HepG2 (cell line): ENCODE data around the gene ZNF814. TPM values are rescaled to one million over a fixed set of nuclear protein-coding genes. Genes with fewer than 3 reads are reported as not detected.
A peak's percentile ranks its signal among the peaks of the same experiment; 100 is the strongest.

Experiments used
- KLF9 ChIP-seq: IDR thresholded peaks from 2 replicates; pipeline ENCODE4 v1.6.1; 2016; ENCODE audit warnings: low read depth
- NFKB2 ChIP-seq: sonication (generic); formaldehyde crosslinking; IDR thresholded peaks from 2 replicates; pipeline ENCODE4 v1.4.0; 2020; ENCODE audit warnings: missing genetic modification reagents, borderline replicate concordance
- POGZ ChIP-seq: sonication (generic); formaldehyde crosslinking; IDR thresholded peaks from 2 replicates; pipeline ENCODE4 v1.4.0; 2020; ENCODE audit warnings: mild to moderate bottlenecking, missing genetic modification reagents
- SMARCE1 ChIP-seq: fragments of 450-650 bp; IDR thresholded peaks from 2 replicates; pipeline ENCODE4 v1.6.1; 2017; ENCODE audit warnings: borderline replicate concordance
- SP2 ChIP-seq: sonication (generic); formaldehyde crosslinking; IDR thresholded peaks from 2 replicates; pipeline ENCODE4 v1.5.1; 2020; ENCODE audit warnings: mild to moderate bottlenecking, missing genetic modification reagents
- TCF7 ChIP-seq: sonication (generic); IDR thresholded peaks from 2 replicates; pipeline ENCODE4 v1.6.1; 2016; ENCODE audit warnings: antibody characterized with exemption, low read depth
- ZFP82 ChIP-seq: sonication (generic); formaldehyde crosslinking; IDR thresholded peaks from 2 replicates; pipeline ENCODE4 v1.5.1; 2020; ENCODE audit warnings: mild to moderate bottlenecking, missing genetic modification reagents, borderline replicate concordance
- ZNF33B ChIP-seq: sonication (generic); formaldehyde crosslinking; IDR thresholded peaks from 2 replicates; pipeline ENCODE4 v1.5.1; 2020; ENCODE audit warnings: mild to moderate bottlenecking, missing genetic modification reagents
- ZNF562 ChIP-seq: sonication (generic); formaldehyde crosslinking; IDR thresholded peaks from 2 replicates; pipeline ENCODE4 v1.8.0; 2022; ENCODE audit warnings: missing genetic modification reagents, borderline replicate concordance
- ZNF569 ChIP-seq: sonication (generic); formaldehyde crosslinking; IDR thresholded peaks from 2 replicates; pipeline ENCODE4 v1.5.0; 2020; ENCODE audit warnings: mild to moderate bottlenecking, missing genetic modification reagents, moderate library complexity, borderline replicate concordance
- ZSCAN31 ChIP-seq: sonication (generic); formaldehyde crosslinking; IDR thresholded peaks from 2 replicates; pipeline ENCODE4 v1.5.0; 2020; ENCODE audit warnings: low read depth, mild to moderate bottlenecking, missing genetic modification reagents
- polyA plus RNA-seq, 8 experiments: library from polyadenylated mRNA; depleted of rRNA in 3 of 8; stranded (reverse) in 7 of 8; unstranded in 1 of 8; fragments of >200 nt; fragmentation: Illumina TruSeq in 4 of 8; extraction: Trizol in 4 of 8; gene quantifications; 2 replicates each; pipeline versions ENCODE4 v1.2.1 to v1.2.3, GENCODE V29; 2011 to 2016; ENCODE audit warnings: low read depth in 4 of 8, missing spikeins in 1 of 8, mixed read lengths in 1 of 8; ENCODE audit not compliant: insufficient read depth in 1 of 8
- total RNA-seq, 5 experiments: library from RNA; depleted of rRNA; stranded (reverse); fragments of >200 nt; fragmentation: Illumina TruSeq; extraction: Trizol; gene quantifications; 2 replicates each; pipeline ENCODE4 v1.2.3, GENCODE V29; 2016; ENCODE audit warnings: low read depth in 1 of 5
- TF ChIP-seq, protein P1 (sequence below): IDR thresholded peaks from 2 replicates; pipeline ENCODE4 v1.6.1; 2016; ENCODE audit warnings: mild to moderate bottlenecking, missing biosample characterization, missing genetic modification reagents
- TF ChIP-seq, protein P2 (sequence below): sonication (generic); formaldehyde crosslinking; IDR thresholded peaks from 2 replicates; pipeline ENCODE4 v1.5.0; 2020; ENCODE audit warnings: mild to moderate bottlenecking, missing genetic modification reagents, borderline replicate concordance
- TF ChIP-seq, protein P3 (sequence below): sonication (generic); formaldehyde crosslinking; IDR thresholded peaks from 2 replicates; pipeline ENCODE4 v1.8.0; 2022; ENCODE audit warnings: mild to moderate bottlenecking, missing genetic modification reagents; ENCODE audit not compliant: insufficient replicate concordance
- TF ChIP-seq, protein P4 (sequence below): sonication (generic); formaldehyde crosslinking; IDR thresholded peaks from 2 replicates; pipeline ENCODE4 v1.4.0; 2020; ENCODE audit warnings: missing genetic modification reagents
- TF ChIP-seq, protein P5 (sequence below): sonication (generic); formaldehyde crosslinking; IDR thresholded peaks from 2 replicates; pipeline ENCODE4 v1.8.0; 2022; ENCODE audit warnings: missing genetic modification reagents, mild to moderate bottlenecking, inconsistent platforms, borderline replicate concordance
- TF ChIP-seq, protein P6 (sequence below): sonication (generic); formaldehyde crosslinking; IDR thresholded peaks from 2 replicates; pipeline ENCODE4 v1.5.0; 2020; ENCODE audit warnings: missing genetic modification reagents

The ZNF814 gene
- total and polyA plus RNA-seq, 2 of the 13 experiments (the other 11 are each of a cell fraction or from before 2014, with no cell fraction given) = 2.5 to 3.4 TPM

DNA sequence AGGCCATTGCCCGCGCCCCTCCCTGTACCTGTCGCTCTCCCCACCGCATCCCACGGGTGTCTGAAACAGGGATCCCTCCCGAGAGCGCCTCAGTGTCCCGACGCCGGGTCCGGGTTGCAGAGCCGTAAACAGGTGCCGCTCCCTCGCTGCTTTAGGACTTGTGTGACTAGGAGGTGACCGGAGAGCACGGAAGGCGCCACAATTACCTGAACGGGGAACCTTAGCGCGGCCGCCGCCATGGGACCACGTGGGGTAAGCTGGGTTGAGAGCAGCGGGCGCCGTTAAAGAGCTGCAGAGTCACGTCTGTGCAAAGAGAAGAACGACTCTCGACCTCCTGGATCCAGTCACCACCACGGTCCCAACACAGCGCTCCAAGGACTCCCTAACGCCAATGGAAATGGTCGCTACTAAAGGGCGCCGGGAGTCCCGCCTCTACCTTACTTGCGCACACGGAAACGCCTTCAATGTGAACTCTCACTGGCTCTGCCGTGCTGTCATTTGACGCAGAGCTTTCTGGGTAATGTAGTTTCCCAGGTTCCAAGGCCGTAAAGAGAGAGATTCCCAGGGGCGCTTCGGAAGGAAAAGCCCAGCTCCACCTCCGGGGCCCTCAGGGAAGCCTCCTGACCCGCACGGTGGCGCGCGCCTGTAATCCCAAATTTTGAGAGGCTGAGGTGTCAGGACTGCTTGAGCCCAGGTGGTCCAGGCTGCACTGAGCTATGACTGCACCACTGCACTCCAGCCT, 74.2 kb downstream of the ZNF814 start, which contains the start of gene ZNF552 (continued):
- peak; percentile 88; the same call in 1 of the 2 replicates for TF ChIP-seq NFKB2 (CRISPR knock-in tag)
- TF ChIP-seq SP2 = peak; percentile 96
- TF ChIP-seq, protein P1, sequence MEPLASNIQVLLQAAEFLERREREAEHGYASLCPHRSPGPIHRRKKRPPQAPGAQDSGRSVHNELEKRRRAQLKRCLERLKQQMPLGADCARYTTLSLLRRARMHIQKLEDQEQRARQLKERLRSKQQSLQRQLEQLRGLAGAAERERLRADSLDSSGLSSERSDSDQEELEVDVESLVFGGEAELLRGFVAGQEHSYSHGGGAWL (CRISPR knock-in tag) = peak; percentile 75; the same call in 1 of the 2 replicates
- TF ChIP-seq POGZ (CRISPR knock-in tag) = peak; percentile 23; the same call in 1 of the 2 replicates
- TF ChIP-seq ZSCAN31 = 0 out of 2 replicates have a peak, but pooled peaks have one; percentile 72
- TF ChIP-seq ZNF562 (CRISPR knock-in tag) = no peak
- TF ChIP-seq ZNF33B (CRISPR knock-in tag) = no peak
- no peak for TF ChIP-seq ZFP82 (CRISPR knock-in tag)
- no peak for TF ChIP-seq KLF9 (CRISPR knock-in tag)
- TF ChIP-seq, protein P2, sequence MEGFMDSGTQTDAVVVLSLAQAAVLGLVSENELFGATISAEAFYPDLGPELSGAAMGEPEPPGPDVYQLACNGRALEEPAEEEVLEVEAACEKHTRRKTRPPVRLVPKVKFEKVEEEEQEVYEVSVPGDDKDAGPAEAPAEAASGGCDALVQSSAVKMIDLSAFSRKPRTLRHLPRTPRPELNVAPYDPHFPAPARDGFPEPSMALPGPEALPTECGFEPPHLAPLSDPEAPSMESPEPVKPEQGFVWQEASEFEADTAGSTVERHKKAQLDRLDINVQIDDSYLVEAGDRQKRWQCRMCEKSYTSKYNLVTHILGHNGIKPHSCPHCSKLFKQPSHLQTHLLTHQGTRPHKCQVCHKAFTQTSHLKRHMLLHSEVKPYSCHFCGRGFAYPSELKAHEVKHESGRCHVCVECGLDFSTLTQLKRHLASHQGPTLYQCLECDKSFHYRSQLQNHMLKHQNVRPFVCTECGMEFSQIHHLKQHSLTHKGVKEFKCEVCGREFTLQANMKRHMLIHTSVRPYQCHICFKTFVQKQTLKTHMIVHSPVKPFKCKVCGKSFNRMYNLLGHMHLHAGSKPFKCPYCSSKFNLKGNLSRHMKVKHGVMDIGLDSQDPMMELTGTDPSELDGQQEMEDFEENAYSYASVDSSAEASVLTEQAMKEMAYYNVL (CRISPR knock-in tag) = no peak
- TF ChIP-seq, protein P3, sequence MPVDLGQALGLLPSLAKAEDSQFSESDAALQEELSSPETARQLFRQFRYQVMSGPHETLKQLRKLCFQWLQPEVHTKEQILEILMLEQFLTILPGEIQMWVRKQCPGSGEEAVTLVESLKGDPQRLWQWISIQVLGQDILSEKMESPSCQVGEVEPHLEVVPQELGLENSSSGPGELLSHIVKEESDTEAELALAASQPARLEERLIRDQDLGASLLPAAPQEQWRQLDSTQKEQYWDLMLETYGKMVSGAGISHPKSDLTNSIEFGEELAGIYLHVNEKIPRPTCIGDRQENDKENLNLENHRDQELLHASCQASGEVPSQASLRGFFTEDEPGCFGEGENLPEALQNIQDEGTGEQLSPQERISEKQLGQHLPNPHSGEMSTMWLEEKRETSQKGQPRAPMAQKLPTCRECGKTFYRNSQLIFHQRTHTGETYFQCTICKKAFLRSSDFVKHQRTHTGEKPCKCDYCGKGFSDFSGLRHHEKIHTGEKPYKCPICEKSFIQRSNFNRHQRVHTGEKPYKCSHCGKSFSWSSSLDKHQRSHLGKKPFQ = peak; percentile 58
- TF ChIP-seq SMARCE1 = no peak
- no peak for TF ChIP-seq TCF7
- TF ChIP-seq, protein P4, sequence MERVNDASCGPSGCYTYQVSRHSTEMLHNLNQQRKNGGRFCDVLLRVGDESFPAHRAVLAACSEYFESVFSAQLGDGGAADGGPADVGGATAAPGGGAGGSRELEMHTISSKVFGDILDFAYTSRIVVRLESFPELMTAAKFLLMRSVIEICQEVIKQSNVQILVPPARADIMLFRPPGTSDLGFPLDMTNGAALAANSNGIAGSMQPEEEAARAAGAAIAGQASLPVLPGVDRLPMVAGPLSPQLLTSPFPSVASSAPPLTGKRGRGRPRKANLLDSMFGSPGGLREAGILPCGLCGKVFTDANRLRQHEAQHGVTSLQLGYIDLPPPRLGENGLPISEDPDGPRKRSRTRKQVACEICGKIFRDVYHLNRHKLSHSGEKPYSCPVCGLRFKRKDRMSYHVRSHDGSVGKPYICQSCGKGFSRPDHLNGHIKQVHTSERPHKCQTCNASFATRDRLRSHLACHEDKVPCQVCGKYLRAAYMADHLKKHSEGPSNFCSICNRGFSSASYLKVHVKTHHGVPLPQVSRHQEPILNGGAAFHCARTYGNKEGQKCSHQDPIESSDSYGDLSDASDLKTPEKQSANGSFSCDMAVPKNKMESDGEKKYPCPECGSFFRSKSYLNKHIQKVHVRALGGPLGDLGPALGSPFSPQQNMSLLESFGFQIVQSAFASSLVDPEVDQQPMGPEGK (CRISPR knock-in tag) = no peak
- no peak for TF ChIP-seq ZNF569 (CRISPR knock-in tag)
- TF ChIP-seq, protein P5, sequence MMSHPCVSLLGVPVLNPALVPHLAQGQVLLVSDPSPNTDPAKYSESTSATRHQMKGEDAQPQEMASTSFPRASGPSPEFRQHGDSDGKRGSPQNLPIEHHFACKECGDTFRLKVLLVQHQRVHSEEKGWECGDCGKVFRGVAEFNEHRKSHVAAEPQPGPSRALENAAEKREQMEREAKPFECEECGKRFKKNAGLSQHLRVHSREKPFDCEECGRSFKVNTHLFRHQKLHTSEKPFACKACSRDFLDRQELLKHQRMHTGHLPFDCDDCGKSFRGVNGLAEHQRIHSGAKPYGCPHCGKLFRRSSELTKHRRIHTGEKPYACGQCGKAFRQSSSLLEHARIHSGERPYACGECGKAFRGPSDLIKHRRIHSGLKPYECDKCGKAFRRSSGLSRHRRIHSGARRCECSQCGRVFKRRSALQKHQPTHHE (CRISPR knock-in tag) = no peak; the same call in 1 of the 2 replicates
- TF ChIP-seq, protein P6, sequence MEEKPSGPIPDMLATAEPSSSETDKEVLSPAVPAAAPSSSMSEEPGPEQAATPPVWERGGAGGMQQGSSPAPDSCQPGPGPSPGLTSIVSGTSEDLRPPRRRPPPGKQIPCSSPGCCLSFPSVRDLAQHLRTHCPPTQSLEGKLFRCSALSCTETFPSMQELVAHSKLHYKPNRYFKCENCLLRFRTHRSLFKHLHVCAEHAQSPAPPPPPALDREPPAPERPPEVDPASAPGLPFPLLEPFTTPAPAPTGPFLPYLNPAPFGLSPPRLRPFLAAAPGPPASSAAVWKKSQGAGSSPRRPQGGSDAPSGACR (CRISPR knock-in tag) = 0 out of 2 replicates have a peak, but pooled peaks have one; percentile 40
